NCI-H1694 treated with DMSO at 0.1 percent for 48 hours (cell line): ENCODE results near the gene VIL1.

Experiments used
- DNase-seq: peaks from one replicate; lab custom pipeline; 2025; lab: John Stamatoyannopoulos, UW

Gene VIL1

DNA sequence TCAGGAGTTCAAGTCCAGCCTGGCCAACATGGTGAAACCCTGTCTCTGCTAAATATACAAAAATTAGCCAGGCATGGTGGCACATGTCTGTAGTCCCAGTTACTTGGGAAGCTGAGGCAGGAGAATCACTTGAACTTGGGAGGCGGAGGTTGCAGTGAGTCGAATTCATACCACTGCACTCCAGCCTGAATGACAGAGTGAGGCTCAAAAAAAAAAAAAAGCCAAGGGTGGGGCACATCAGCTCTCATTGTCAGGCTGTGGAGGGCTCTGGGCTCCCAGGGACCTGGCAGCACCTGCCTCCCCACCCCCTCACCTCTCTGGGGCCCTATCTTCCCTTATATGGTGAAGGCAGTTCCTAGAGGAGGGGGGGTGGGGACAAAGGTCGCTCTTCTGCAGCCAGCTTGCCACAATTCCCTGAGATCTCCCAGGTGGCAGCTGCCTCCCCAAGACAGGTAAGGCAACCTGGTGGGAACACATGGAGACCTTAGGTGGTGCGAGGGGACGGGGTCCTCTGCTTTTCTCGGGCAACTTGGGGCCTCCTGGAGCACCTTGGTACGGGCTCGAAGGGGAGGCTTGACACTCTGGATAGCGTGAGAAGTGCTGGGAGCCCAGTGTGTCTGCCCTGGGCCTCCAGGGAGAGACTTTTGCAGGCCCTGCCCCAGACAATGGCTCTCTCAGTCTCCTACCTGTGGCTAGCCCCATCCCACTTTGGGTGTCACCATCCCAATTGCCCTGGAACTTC, at the start of gene VIL1:
TSS of gene VIL1 (plus strand) at position 407 of the 742 bp plus-strand sequence. CDS start 4,656 bp downstream, outside the sequence.
- DNase-seq: no peak

DNA sequence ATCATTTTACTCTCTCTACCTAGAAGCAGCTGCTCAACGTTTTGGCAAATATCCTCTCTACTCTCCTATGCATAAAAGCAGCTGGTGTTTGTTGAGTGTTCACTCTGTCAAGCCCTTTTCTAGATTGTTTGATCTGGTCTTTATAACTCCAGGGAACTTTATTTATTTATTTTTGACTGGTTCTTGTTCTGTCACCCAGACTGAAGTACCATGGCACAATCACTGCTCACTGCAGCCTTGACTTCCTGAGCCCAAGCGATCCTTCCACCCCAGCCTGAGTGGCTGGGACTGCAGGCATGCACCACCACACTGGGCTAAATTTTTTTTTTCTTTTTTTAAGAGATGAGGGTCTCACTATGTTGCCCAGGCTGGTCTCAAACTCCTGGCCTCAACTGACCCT, 49.6 kb upstream of the VIL1 start:
- DNase-seq: peak; percentile 9

DNA sequence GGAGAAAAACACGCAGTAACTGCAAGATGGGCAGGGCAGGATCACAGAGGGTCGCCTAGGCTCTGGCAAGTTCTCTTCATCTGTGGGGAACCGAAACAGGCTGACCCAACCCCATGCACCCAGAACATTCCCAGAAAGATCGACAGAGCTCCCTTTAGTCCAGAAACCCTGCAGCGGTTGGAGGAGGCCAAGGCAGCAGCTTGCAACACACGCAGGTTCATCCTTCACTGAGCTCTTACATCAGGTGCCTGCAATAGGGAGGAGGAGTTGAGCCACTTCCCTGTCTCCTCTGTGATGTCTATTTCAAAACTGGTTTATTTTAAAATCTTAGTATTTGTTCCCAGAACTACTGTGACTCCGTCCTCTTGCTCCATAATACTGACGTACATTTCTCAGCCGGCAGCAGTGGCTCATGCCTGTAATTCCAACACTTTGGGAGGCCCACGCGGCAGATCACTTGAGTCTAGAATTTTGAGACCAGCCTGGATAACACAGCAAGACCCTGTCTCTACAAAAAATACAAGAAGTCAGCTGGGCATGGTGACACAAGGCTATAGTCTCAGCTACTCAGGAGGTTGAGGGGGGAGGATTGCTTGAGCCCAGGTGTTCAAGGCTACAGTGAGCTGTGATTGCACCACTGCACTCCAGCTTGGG, 48.4 kb upstream of the VIL1 start:
- no peak for DNase-seq

DNA sequence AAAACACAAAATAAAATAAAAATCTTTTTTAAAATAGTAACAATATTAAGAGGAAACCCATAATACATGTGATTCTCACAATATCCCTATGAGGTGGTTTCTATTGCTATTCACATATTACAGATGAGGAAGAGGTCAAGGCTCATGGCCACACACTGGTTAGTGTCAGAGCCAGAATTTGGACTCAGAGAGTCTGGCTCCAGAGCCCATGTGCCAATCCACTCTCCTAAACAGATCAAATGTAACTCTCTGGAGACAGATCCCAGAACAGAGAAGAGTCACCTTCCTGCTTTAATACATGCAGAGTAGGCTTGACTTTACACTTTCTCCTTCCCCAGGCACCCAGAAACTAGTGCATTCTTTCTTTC, 47.0 kb upstream of the VIL1 start:
- no peak for DNase-seq

DNA sequence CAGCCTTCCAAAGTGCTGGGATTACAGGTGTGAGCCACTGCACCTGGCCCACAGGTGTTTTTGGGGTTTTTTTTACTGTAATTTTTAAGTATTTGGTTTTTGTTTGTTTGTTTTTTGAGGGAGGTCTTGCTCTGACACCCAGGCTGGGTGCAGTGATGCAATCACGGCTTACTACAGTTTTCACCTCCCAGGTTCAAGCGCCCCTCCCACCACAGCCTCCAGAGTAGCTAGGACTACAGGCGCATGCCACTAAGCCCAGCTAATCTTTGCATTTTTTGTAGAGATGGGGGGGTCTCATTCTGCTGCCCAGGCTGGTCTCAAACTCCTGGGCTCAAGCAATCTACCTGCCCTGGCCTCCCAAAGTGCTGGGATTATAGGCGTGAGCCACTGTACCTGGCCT, 44.1 kb upstream of the VIL1 start:
- no peak for DNase-seq

DNA sequence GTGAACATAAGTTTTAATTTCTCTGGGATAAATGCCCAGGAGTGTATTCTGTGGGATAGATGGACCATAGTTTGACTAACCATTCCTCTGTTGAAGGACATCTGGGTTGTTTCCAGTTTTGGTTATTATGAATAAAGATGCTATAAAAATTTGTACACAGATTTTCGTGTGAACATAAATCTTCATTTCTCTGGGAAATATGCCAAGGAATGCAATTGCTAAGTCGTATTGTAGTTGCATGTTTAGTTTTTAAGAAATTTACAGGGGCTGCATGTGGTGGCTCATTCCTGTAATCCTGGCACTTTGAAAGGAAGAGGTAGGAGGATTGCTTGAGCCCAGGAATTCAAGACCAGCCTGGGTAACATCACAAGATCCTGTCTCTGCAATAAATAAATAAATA, 43.7 kb upstream of the VIL1 start:
- no peak for DNase-seq

DNA sequence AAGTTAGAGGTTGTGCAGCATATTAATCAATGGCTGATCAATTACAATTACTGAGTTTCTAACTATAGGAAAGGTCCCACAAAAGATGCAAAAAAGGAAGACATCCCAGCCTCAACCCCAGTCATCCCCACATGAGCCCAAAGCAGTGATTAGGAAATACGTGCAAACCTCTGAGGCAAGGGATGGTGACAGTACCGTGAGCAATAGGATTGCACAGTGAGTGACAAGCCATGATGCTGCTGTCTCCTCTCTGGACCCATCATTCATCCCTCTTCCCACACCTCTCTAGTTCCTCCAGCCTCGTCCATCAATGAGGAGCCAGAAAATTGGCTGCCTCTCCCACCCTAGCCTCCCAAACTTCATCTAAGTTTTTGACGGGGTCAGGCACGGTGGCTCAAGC, 40.9 kb upstream of the VIL1 start:
- no peak for DNase-seq

DNA sequence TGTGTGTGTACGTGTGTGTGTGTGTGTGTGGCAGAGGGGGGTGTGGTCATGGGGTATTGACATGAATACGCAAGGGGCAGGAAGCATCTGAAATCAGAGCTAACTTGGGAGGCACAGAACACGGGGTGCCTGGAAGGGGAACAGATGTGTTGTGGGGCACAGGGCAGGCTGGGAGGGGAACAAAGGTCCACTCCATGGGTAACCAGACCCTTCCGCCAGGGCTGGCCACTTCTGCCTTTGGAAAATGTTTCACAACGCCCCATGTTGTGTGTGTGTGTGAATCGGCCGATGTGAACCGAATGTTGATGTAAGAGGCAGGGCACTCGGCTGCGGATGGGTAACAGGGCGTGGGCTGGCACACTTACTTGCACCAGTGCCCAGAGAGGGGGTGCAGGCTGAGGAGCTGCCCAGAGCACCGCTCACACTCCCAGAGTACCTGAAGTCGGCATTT, 37.0 kb upstream of the VIL1 start, which contains the start of gene SLC11A1:
TSS of gene SLC11A1 (plus strand) at position 358 of the 451 bp plus-strand sequence. CDS start 96 bp downstream, outside the sequence.
- DNase-seq: no peak

DNA sequence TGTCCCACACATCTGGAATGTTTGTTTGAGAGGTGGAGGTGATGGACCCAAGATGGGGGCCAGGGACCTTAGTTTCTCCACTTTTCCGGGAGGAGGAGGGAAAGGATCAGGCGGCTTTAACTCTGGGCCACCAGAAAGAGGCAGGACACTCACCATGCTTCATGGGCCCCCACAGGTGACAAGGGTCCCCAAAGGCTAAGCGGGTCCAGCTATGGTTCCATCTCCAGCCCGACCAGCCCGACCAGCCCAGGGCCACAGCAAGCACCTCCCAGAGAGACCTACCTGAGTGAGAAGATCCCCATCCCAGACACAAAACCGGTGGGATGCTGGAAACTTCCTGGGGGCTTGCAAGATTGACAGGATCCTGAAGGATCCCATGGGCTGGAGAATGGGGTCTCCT, 36.1 kb upstream of the VIL1 start:
- no peak for DNase-seq

DNA sequence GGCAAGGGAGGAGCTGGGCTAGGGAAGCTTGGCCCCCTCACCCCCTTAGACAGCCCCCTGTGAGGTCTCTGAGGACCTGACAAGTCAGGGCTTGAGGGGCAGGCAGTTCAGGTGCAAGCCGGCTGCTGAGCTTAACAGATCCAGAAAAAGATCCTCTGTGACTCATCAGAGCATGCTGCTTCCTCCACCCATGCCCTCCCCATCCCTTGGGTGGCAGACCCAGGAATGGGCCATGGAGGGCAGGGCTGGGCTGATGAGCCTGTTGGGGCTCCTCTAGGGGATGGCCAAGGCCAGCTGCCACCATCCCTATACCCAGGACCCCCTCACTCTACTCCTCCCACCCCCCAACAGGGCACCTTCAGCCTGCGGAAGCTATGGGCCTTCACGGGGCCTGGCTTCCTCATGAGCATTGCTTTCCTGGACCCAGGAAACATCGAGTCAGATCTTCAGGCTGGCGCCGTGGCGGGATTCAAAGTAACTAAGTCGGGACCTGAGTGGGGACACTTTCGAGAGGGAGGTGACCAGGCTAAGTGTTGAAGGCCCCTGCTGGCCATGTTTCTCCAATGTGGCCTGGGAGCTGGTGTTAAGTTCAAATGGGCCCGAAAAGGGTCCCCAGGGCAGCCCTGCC, 34.9 kb upstream of the VIL1 start:
- DNase-seq: no peak

DNA sequence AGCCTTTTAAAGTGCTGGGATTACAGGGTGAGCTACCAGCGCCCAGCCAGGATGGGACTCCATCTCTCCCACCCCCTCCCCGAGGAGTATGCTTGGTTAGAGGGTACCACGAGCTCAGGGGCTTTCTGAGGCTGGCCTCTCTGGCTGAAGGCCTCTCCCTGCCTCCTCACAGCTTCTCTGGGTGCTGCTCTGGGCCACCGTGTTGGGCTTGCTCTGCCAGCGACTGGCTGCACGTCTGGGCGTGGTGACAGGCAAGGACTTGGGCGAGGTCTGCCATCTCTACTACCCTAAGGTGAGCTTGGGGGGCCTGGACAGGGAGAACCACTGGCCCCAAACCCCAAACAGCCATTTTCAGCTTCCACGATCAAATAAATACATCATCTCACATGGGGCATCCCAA, 33.9 kb upstream of the VIL1 start:
- no peak for DNase-seq

DNA sequence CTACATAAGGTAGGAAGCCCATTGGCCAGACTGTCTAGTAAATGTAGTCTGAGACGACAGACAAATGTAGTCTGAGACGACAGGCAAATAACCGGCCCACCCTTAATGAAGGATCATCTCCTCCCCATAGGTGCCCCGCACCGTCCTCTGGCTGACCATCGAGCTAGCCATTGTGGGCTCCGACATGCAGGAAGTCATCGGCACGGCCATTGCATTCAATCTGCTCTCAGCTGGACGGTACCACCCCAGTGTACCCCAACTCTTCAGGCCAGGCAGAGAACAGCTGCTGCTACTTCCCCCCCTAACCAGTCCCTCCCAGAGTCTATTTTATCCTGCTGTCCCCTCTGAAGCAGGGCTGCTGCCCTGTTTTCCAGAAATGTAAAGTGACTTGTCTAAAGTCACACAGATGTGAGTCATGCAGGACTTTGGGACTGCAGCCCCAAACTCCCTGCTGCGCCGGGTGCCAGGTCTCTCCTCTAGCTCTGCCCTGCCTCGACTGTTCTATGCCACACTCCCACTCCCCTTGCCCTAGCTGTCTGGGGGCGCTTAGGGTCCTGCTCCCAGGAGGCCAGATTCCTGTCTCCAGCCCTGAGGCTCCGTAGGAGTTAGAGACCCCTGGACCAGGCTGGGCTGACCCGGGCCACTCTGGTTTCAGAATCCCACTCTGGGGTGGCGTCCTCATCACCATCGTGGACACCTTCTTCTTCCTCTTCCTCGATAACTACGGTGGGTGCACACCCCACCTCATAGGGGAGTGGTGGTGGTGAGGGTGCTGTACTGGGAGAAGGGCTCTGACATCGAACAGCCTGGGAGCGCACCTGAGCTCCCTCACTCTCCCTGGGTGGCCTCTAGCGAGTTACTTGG, 32.2 kb upstream of the VIL1 start:
- DNase-seq: no peak

DNA sequence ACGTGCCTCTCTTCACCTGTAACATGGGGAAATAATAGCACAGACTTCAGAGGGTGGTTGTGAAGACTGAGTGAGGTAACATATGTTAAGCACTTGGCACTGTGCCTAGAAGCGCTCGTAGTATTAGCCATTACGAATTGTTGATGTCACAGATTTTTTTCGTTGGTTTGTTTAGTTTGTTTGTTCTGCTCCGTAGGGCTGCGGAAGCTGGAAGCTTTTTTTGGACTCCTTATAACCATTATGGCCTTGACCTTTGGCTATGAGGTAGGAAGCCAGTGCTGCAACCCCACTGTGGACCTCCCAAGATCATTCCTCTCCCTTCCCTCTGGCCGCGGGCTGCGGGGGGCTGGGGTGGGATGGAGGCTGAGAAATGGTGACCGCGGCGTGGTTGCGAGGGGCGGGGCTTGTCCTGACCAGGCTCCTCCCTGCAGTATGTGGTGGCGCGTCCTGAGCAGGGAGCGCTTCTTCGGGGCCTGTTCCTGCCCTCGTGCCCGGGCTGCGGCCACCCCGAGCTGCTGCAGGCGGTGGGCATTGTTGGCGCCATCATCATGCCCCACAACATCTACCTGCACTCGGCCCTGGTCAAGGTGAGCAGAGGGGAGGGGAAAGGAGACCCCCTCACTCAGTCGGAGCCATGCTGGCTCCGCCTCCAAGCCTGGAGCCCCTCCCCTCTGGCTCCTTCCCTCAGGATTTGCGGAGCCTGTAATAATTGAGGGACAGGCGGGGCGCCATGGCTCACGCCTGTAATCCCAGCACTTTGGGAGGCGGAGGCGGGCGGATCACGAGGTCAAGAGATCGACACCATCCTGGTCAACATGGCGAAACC, 31.3 kb upstream of the VIL1 start:
- peak; percentile 45 for DNase-seq

DNA sequence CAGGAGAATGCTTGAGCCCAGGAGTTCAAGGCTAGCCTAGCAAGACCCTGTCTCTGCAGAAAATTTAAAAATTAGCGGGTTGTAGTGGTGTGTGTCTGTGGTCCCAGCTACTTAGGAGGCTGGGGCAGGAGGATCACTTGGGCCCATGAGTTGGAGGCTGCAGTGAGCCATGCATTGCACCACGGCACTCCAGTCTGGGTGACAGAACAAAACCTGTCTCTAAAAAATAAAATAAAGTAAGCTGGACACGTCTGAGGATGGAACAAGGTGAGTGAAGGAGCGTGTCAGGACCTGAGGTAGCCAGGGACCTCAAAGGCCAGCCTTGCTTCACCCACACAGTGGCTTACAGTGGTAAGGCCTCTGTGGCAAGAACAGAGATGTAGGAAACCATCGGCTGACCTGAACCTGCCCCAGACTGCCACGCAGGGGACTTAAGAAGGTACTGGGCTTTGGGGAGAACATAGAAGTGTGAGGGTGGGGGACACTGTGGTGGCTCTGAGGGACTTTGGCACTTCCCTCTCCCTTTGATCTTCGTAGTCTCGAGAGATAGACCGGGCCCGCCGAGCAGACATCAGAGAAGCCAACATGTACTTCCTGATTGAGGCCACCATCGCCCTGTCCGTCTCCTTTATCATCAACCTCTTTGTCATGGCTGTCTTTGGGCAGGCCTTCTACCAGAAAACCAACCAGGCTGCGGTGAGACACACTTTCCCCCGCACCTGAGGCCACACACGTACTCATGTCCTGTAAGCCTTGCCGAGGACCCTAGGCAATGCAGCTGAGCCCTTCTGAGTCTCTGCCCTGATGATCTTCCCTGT, 29.4 kb upstream of the VIL1 start:
- no peak for DNase-seq

DNA sequence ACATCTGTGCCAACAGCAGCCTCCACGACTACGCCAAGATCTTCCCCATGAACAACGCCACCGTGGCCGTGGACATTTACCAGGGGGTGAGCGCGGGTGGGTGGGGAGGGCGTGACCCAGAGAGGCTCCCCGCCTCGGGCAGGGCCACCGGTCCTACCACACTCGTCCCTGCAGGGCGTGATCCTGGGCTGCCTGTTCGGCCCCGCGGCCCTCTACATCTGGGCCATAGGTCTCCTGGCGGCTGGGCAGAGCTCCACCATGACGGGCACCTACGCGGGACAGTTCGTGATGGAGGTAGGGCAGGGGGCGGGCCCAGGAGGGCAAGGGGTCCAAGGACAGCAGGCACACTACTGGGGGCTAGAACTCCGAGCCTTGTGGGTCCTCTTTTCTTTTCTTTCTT, 27.7 kb upstream of the VIL1 start:
- no peak for DNase-seq

DNA sequence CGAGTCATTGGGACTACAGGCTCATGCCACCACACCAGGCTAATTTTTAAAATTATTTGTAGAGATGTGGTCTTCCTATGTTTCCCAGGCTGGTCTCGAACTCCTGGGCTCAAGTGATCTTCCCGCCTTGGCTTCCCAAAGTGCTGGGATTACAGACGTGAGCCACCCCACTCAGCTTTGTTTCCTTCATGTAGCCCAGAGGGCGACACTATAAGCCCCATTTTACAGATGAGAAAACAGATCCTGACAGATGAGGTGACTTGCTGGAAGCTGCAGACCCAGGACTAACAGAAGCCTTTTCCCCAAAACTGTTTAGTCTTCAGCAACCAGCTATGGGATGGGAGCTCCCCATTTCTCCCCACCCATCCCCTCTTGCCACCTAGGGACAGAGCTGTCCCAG, 26.5 kb upstream of the VIL1 start:
- no peak for DNase-seq

DNA sequence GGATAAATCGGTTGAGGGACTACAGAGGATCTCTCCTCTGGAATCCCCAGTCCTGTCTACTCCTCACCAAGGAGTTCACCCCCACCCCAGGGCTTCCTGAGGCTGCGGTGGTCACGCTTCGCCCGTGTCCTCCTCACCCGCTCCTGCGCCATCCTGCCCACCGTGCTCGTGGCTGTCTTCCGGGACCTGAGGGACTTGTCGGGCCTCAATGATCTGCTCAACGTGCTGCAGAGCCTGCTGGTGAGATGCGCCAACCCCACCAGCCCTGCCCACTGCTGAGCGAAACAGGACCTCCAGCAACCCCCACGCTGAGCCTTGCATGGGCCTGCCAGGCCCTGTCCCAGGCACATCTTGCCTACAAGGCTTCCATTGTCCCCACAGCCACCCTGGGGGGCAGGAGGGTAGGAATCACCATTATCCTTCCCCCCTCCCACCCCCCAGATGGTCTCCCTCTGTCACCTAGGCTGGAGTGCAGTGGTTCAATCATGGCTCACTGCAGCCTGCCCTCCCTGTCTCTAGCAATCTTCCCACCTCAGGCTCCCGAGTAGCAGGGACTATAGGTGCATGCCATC, 25.9 kb upstream of the VIL1 start:
- no peak for DNase-seq

DNA sequence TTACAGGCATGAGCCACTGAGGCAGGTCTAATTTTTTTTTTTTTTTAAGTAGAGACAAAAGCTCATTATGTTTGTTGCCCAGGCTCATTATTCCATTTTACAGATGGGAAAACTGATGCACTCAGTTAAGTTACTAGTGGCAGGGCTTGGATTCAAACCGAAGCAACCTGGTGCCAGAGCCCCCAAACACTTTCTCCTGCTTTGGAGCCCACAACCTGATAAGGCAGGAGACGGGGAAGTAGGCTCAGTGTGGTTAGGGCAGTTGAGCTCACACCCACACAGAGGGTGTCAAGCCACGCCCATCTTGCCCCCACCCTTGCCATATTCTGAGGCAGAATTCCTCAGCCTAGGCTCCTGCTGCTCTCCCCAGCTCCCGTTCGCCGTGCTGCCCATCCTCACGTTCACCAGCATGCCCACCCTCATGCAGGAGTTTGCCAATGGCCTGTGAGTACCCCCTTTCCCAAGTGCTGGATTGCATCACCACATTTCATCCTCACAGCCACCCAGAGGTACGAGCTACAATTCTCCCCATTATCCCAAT, 25.1 kb upstream of the VIL1 start:
- no peak for DNase-seq

DNA sequence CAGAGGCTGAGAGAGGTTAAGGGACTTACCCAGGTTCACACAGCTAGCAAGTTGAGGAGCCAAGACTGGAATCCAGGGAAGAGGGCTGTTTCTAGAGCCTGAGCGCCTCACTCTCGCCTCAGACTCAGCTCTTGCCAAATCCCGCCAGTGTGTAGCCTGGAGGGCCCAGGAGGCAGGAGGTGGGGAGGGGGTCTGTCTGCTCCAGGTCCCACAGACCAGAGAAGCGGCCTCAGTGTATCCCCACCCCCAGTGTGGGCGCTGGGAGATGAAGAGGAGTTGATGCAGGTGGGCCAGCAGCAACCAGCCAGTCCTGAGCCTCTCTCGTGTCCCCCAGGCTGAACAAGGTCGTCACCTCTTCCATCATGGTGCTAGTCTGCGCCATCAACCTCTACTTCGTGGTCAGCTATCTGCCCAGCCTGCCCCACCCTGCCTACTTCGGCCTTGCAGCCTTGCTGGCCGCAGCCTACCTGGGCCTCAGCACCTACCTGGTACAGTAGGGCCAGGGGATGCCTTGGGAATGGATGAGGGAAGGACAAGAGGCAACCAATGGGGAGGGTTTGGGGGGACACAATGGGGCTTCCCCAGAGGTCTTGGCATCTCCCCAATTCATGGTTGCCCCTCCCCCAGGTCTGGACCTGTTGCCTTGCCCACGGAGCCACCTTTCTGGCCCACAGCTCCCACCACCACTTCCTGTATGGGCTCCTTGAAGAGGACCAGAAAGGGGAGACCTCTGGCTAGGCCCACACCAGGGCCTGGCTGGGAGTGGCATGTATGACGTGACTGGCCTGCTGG, 24.4 kb upstream of the VIL1 start:
- DNase-seq: no peak
